HG02981 (cell line): ENCODE measurements around the gene ENPP3.

ENCODE experiments used
- ATAC-seq: cut with Tn5 transposase; IDR thresholded peaks from one replicate; pipeline ENCODE4 v1.9.1; 2021; ENCODE audit warnings: mild to moderate bottlenecking, moderate library complexity; ENCODE audit not compliant: unreplicated experiment

Gene ENPP3

DNA sequence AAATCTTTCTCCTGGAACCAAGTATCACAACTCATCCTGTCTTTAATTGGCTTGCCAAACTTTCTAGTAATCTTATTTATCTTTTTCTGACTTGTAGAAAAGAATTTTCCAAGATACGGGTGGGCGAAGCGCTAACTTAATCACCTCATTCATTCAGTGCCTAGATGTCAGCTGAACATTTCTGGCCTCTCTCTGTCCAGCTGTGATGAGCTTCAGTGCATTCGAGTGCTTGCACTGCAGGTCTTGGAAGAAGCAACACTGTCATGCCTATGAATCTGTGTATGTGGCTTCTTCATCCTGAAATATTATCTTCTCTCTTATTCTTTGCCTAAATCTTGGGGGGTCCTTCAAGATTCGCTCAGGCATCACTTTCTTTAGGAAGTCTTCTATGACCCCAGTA is 154.4 kb downstream of the ENPP3 start:
- no peak for ATAC-seq

DNA sequence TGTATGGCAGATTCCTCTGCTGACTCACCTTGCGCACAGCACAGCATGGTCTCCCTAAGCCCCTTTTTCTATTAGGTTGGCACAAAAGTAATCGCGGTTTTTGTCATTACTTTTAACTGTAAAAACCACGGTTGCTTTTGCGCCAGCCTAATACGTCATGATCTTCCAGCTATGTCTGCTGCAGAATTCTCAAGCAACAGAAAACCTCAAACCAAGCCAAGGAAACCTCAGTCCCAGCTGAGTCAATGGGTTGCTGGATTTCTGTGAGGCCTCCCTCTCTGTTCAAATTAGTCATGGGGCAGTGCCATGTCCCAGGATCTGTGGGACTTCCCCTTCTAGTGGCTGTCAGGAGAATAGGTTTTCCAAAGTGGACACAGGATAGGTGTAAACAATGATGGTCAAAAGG is 155.0 kb downstream of the ENPP3 start:
- ATAC-seq, result no peak

DNA sequence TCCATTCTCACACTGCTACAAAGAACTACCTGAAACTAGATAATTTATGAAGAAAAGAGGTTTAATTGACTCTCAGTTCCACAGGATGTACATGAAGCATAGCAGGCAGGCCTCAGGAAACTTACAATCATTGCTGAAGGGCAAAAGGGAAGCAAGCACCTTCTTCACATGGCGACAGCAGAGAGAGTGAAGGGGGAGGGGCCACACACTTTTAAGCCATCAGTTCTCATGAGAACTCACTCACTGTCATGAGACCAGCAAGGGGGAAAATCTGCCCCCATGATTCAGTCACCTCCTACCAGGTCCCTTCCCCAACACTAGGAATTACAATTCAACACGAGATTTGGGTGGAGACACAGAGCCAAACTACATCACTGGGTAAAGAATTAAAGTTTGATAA is 158.3 kb downstream of the ENPP3 start:
- no peak for ATAC-seq
